Measurements from ENCODE around the gene TFEB. TPM values are rescaled to one million over a fixed set of nuclear protein-coding genes. Genes with fewer than 3 reads are reported as not detected.

TFEB gene
- total RNA-seq, 2 donors from 2014 or later: 16.9 to 21.7 TPM

DNA sequence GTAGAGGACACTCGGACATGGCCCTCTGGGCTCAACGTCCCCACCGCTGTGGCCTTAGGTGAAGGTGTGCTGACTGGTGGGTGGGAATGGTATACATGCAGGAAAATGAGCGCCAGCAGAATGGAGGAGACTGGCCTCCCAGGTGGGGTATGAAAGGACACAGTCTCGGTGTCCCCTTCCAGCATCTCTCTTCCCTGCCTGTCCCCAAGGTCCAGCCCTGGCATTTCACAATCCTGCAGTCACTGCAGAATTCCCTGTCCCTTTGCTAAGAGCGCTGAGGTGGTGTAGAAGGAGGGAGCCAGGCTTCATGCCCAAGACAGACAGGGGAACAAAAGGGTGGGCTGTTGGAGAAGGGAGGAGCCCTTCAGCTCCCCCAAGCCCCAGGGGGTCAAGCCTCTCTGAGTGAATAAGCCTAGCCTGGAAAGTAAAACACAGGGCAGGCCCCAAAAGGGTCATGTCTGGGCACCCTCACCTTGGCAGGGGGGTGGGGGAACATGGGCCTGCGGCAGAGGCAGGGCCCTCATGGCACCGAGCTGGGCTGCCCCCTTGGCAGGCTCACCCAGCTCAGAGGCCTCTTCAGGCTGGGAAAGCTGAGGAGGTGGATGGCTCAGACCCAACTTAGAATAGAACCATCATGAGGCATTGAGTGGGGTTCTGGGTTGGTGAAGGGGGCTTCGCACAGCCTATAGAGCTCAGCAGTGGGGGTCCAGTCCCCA, 23.9 kb downstream of the TFEB start:
- Histone ChIP-seq H3K36me3 (no peaks in the 10 kb centered on the region), H3K9me3 (no peaks in the 10 kb centered on the region), H3K4me1 (no peaks in the 10 kb centered on the region), H3K4me3 (no peak overlapping the region), H3K9ac (ENCODE audit: low read depth in 2 of 2, low read length in 2 of 2) (no peak overlapping the region), H3K27me3 (no peaks in the 10 kb centered on the region), H3K27ac (no peak overlapping the region)
- DNase-seq: no peak
- intact Hi-C loops (cut with DNase I): no loop called here
- TF ChIP-seq, protein P1, sequence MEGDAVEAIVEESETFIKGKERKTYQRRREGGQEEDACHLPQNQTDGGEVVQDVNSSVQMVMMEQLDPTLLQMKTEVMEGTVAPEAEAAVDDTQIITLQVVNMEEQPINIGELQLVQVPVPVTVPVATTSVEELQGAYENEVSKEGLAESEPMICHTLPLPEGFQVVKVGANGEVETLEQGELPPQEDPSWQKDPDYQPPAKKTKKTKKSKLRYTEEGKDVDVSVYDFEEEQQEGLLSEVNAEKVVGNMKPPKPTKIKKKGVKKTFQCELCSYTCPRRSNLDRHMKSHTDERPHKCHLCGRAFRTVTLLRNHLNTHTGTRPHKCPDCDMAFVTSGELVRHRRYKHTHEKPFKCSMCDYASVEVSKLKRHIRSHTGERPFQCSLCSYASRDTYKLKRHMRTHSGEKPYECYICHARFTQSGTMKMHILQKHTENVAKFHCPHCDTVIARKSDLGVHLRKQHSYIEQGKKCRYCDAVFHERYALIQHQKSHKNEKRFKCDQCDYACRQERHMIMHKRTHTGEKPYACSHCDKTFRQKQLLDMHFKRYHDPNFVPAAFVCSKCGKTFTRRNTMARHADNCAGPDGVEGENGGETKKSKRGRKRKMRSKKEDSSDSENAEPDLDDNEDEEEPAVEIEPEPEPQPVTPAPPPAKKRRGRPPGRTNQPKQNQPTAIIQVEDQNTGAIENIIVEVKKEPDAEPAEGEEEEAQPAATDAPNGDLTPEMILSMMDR (IDR thresholded peaks at IDR 0.05): no peak

DNA sequence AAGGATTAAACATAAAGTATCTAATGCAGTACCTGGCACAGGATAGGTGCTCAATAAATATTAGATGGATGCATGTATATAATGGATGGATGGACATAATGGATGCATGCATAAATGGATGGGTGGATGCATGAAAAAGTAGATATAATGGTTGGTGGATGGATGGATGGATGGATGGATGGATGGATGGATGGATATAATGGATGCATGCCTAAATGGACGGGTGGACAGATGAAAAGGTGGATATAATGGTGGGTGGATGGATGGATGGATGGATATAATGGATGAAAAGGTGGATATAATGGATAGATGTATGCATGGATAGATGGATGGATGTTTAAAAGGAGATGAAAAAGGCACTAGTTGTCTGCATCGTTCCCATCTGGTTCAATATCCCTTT, 26.0 kb downstream of the TFEB start:
- DNase-seq: no peak
- H3K9me3 ChIP-seq: no peaks in the 10 kb centered on the region
- H3K4me1 ChIP-seq: peaks cover 16% of the 10 kb centered on the region
- no peaks in the 10 kb centered on the region for H3K27me3 ChIP-seq
- intact Hi-C loops (cut with DNase I): no loop called here
- no peak overlapping the region for H3K27ac ChIP-seq
- H3K9ac ChIP-seq (ENCODE audit: low read depth in 2 of 2, low read length in 2 of 2): no peak overlapping the region
- no peaks in the 10 kb centered on the region for H3K36me3 ChIP-seq
- TF ChIP-seq, protein P1 (IDR thresholded peaks at IDR 0.05): no peak
- H3K4me3 ChIP-seq: no peak overlapping the region

GRCh38 chr6:41708856-41709255, 26.6 kb downstream of the TFEB start:
- intact Hi-C loops (cut with DNase I): no loop called here

DNA sequence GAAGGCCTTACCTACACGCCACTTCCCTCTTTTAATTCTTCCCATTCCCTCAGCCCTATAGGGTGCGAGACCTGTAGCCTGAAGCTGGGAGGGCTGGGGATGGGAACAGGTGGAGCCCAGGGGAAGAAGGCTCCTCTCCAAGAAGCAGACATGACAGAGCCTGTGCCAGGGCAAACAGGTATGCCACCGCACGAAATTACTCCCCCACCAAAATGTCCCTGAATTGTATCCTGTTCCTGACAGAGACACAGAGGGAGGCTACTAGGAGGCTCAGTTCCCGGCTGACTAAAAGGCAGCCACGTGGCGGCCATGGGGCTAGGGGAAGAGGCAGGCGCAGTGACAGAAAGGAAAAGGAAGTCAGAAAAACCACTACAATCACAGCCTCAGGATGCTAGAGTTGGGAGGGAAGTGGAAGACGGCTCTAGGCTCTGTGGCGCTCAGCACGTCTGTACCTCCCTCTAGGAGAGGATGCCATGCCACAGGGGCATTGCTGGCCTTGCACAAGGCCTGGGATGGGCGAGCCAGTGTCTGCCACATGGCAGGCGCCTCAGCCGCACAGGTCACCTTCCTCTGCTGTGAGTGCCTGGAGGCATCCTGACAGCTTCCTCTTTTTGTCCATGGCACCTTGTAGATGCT, 27.7 kb downstream of the TFEB start:
- TF ChIP-seq, protein P1 (IDR thresholded peaks at IDR 0.05): no peak
- Histone ChIP-seq H3K4me1 (peaks cover 19% of the 10 kb centered on the region), H3K9ac (ENCODE audit: low read depth in 2 of 2, low read length in 2 of 2) (no peak overlapping the region)

More at GRCh38 chr6:41708856-41709255, 26.6 kb downstream of the TFEB start:
- Histone ChIP-seq H3K4me3 (no peak overlapping the region), H3K27me3 (no peaks in the 10 kb centered on the region), H3K27ac (no peak overlapping the region), H3K36me3 (no peaks in the 10 kb centered on the region), H3K9me3 (no peaks in the 10 kb centered on the region), H3K9ac (ENCODE audit: low read depth in 2 of 2, low read length in 2 of 2) (no peak overlapping the region), H3K4me1 (peaks cover 19% of the 10 kb centered on the region)
- TF ChIP-seq, protein P1 (IDR thresholded peaks at IDR 0.05): no peak
- no peak for DNase-seq

DNA sequence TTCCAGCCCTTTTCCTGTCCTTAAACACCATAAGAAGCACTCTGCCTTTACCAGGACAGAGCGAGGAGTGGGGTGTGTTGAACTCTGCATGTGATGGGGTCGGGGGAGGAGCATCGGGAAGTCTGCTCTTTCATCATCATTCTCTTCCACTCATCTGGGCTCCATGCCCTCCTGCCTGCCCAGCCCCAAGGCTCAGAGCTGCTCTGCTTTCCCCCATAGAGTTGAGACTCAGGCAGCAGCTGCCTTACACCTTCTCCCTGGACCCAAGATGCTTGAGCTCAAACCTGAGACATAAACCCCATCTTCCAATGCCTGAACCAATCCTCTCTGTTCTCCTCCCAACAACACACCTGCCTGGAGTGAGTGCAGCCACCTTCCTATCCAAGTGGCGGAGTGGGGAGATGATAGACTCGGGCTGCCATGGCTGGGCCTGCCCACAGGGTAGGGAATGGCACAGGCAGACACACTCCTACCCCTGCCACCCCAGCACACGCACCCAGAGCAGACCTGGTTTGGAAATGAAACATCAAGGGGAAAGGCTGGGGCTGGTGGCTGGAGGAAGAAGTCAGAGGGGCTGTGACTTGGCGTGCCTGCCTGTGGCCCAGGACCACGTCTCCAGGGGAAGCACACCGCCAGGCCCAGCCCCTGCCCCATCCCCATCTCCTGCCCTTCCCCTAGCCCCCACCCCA, 28.4 kb downstream of the TFEB start:
- Histone ChIP-seq H3K9ac (ENCODE audit: low read depth in 2 of 2, low read length in 2 of 2) (no peak overlapping the region), H3K9me3 (no peaks in the 10 kb centered on the region), H3K4me3 (no peak overlapping the region), H3K27me3 (no peaks in the 10 kb centered on the region), H3K4me1 (peaks cover 19% of the 10 kb centered on the region), H3K27ac (no peak overlapping the region), H3K36me3 (no peaks in the 10 kb centered on the region)
- TF ChIP-seq, protein P1 (IDR thresholded peaks at IDR 0.05): no peak
- no peak for DNase-seq
- intact Hi-C loops (cut with DNase I): loop anchor here (2.0 kb wide), 1 partner anchor 68 kb away; no protein-coding TSS in a partner anchor

More for the DNA sequence above, 27.7 kb downstream of the TFEB start:
- no peak overlapping the region for H3K4me3 ChIP-seq
- H3K9me3 ChIP-seq: no peaks in the 10 kb centered on the region
- H3K36me3 ChIP-seq: no peaks in the 10 kb centered on the region
- no peak for DNase-seq
- no peaks in the 10 kb centered on the region for H3K27me3 ChIP-seq
- no peak overlapping the region for H3K27ac ChIP-seq
- intact Hi-C loops (cut with DNase I): loop anchor here (2.0 kb wide), 1 partner anchor 67 kb away; no protein-coding TSS in a partner anchor
